GM12878 (cell line): Measurements from ENCODE around the gene TMPRSS9. TPM values are rescaled to one million over a fixed set of nuclear protein-coding genes. Genes with fewer than 3 reads are reported as not detected.

Experiments used
- NFYA ChIP-seq: IDR thresholded peaks from 2 replicates; pipeline ENCODE4 v1.6.1; 2011; ENCODE audit warnings: low read depth, mild to moderate bottlenecking, low read length, improper control_type of control experiment, borderline replicate concordance
- polyA plus RNA-seq, 11 experiments: library from polyadenylated mRNA; depleted of rRNA in 4 of 11; unstranded in 6 of 11; stranded (reverse) in 5 of 11; fragments of >200 nt; fragmentation: Nextera tagmentation in 4 of 11; fragmentation: Illumina TruSeq in 1 of 11; extraction: Ambion mirVana in 4 of 11; extraction: Trizol in 1 of 11; gene quantifications; 1 replicate in 1 of 11; 2 replicates in 10 of 11; pipeline versions ENCODE4 v1.2.1 to v1.2.3, GENCODE V29; 2011 to 2016; ENCODE audit warnings: inconsistent platforms in 2 of 11, missing spikeins in 2 of 11, low read depth in 1 of 11
- total RNA-seq, 4 experiments: library from RNA; depleted of rRNA in 3 of 4; stranded (reverse); fragments of >200 nt in 3 of 4; fragmentation: Illumina TruSeq in 1 of 4; extraction: Trizol in 1 of 4; gene quantifications; 2 replicates each; pipeline versions ENCODE4 v1.2.1 to v1.2.3, GENCODE V29; 2013 to 2021
- TF ChIP-seq, protein P1 (sequence below): fragments of 450-650 bp; IDR thresholded peaks from 2 replicates; pipeline ENCODE4 v1.6.1; 2017; ENCODE audit warnings: low read depth, mild to moderate bottlenecking, moderate library complexity
- TF ChIP-seq, protein P2 (sequence below): fragments of 450-650 bp; IDR thresholded peaks from 2 replicates; pipeline ENCODE4 v1.6.1; 2017; ENCODE audit warnings: mild to moderate bottlenecking, low read depth, inconsistent platforms; ENCODE audit not compliant: poor library complexity, severe bottlenecking
- TF ChIP-seq, protein P3 (sequence below): IDR thresholded peaks from 2 replicates; pipeline ENCODE4 v1.6.1; 2012; ENCODE audit warnings: low read depth, low read length, improper control_type of control experiment
- TF ChIP-seq, protein P4 (sequence below): fragments of 450-650 bp; IDR thresholded peaks from 2 replicates; pipeline ENCODE4 v1.6.1; 2016; ENCODE audit warnings: mild to moderate bottlenecking

Gene TMPRSS9
- total and polyA plus RNA-seq, 10 of the 15 experiments (the other 5 are each of a cell fraction or from before 2014, with no cell fraction given) = 0.24 TPM; not detected in 9

DNA sequence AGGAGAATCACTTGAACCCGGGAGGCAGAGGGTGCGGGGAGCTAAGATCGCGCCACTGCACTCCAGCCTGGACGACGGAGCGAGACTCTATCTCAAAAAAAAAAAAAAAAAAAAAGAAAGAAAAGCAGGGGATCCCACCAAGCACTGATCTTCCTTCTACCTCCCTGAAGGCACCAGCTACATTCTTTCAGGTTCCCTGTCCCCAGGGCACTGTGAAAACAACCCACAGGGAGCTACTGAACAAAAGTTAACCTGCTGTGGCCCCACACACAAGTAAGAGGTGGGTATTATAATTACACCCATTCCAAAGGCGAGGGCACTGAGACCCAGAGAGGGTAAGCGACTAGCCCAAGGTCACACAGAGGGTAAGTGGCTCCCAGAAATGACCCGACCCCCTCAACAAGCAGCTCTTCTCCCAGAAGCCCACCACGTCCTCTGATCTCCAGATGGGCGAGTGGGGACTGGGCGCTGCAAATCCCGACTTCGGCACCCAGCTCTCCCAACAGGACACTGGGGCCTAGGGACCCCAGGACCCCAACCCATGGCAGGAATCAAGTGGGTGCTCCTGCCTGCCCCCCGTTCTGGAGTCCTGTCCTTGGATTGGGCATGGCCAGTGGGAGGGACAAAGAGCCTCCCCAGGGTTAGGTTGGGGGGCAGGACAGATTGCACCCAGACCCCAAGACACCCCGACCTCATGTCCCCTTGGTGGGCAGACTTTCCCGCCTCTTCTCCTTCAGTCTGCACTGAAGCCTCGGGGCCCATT is 94.3 kb downstream of the TMPRSS9 start (continued):
- TF ChIP-seq, protein P1, sequence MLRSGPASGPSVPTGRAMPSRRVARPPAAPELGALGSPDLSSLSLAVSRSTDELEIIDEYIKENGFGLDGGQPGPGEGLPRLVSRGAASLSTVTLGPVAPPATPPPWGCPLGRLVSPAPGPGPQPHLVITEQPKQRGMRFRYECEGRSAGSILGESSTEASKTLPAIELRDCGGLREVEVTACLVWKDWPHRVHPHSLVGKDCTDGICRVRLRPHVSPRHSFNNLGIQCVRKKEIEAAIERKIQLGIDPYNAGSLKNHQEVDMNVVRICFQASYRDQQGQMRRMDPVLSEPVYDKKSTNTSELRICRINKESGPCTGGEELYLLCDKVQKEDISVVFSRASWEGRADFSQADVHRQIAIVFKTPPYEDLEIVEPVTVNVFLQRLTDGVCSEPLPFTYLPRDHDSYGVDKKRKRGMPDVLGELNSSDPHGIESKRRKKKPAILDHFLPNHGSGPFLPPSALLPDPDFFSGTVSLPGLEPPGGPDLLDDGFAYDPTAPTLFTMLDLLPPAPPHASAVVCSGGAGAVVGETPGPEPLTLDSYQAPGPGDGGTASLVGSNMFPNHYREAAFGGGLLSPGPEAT = no peak
- TF ChIP-seq NFYA = no peak
- TF ChIP-seq, protein P2, sequence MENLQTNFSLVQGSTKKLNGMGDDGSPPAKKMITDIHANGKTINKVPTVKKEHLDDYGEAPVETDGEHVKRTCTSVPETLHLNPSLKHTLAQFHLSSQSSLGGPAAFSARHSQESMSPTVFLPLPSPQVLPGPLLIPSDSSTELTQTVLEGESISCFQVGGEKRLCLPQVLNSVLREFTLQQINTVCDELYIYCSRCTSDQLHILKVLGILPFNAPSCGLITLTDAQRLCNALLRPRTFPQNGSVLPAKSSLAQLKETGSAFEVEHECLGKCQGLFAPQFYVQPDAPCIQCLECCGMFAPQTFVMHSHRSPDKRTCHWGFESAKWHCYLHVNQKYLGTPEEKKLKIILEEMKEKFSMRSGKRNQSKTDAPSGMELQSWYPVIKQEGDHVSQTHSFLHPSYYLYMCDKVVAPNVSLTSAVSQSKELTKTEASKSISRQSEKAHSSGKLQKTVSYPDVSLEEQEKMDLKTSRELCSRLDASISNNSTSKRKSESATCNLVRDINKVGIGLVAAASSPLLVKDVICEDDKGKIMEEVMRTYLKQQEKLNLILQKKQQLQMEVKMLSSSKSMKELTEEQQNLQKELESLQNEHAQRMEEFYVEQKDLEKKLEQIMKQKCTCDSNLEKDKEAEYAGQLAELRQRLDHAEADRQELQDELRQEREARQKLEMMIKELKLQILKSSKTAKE = no peak
- TF ChIP-seq, protein P3, sequence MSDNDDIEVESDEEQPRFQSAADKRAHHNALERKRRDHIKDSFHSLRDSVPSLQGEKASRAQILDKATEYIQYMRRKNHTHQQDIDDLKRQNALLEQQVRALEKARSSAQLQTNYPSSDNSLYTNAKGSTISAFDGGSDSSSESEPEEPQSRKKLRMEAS = no peak
- TF ChIP-seq, protein P4, sequence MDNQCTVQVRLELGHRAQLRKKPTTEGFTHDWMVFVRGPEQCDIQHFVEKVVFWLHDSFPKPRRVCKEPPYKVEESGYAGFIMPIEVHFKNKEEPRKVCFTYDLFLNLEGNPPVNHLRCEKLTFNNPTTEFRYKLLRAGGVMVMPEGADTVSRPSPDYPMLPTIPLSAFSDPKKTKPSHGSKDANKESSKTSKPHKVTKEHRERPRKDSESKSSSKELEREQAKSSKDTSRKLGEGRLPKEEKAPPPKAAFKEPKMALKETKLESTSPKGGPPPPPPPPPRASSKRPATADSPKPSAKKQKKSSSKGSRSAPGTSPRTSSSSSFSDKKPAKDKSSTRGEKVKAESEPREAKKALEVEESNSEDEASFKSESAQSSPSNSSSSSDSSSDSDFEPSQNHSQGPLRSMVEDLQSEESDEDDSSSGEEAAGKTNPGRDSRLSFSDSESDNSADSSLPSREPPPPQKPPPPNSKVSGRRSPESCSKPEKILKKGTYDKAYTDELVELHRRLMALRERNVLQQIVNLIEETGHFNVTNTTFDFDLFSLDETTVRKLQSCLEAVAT = no peak
